Stimulated activated CD4-positive, alpha-beta T cell treated with anti-CD3 and anti-CD28 coated beads, Interleukin-2, amount 100 ng/mL, for 48 hours (primary cell): ENCODE measurements around the gene YWHAE.
"Not testable (repeated sequence)": the region's sequence is repeated elsewhere in the genome, so short reads cannot be mapped to it uniquely, and the experiment has no call there.

Experiments
- DNase-seq, 2 donors: peaks; one replicate each; pipeline ENCODE4 v3.0.0-alpha.2; 2020

YWHAE gene

GRCh38 chr17:1373707-1374237, 26.2 kb downstream of the YWHAE start:
- DNase-seq = no peak

GRCh38 chr17:1372618-1373017, 27.4 kb downstream of the YWHAE start:
- no peak for DNase-seq

GRCh38 chr17:1371893-1372590, 28.0 kb downstream of the YWHAE start:
- DNase-seq = no peak

GRCh38 chr17:1368588-1368987, 31.4 kb downstream of the YWHAE start:
- DNase-seq = no peak

GRCh38 chr17:1367351-1367745, 32.7 kb downstream of the YWHAE start:
- DNase-seq = no peak

GRCh38 chr17:1366234-1366633, 33.8 kb downstream of the YWHAE start:
- no peak for DNase-seq

GRCh38 chr17:1365445-1366039, 34.5 kb downstream of the YWHAE start:
- DNase-seq = peak; percentile 33 to 43

- DNase-seq = no peak
Measured at GRCh38 chr17:1362964-1363363, 37.1 kb downstream of the YWHAE start.

GRCh38 chr17:1362065-1362848, 37.8 kb downstream of the YWHAE start:
- no peak for DNase-seq

- no peak for DNase-seq
Measured at GRCh38 chr17:1360975-1361374, 39.0 kb downstream of the YWHAE start.

- not testable (repeated sequence) for DNase-seq
Measured at GRCh38 chr17:1360315-1360714, 39.7 kb downstream of the YWHAE start.

GRCh38 chr17:1354030-1354429, 46.0 kb downstream of the YWHAE start:
- DNase-seq = no peak

GRCh38 chr17:1352530-1352929, 47.5 kb downstream of the YWHAE start:
- not testable (repeated sequence) for DNase-seq

GRCh38 chr17:1351971-1352370, 48.1 kb downstream of the YWHAE start:
- no peak for DNase-seq

GRCh38 chr17:1351275-1351674, 48.7 kb downstream of the YWHAE start:
- no peak for DNase-seq

GRCh38 chr17:1347589-1348323, 52.3 kb downstream of the YWHAE start:
- DNase-seq = no peak

- DNase-seq = no peak
Measured at GRCh38 chr17:1344521-1344920, 55.5 kb downstream of the YWHAE start.

GRCh38 chr17:1343554-1343953, 56.5 kb downstream of the YWHAE start:
- no peak for DNase-seq

- DNase-seq = no peak
Measured at GRCh38 chr17:1340371-1340770, 59.7 kb downstream of the YWHAE start.

- DNase-seq = no peak
Measured at GRCh38 chr17:1331708-1332107, 68.3 kb downstream of the YWHAE start.

GRCh38 chr17:1329745-1330343, 70.2 kb downstream of the YWHAE start:
- DNase-seq = no peak

- DNase-seq = no peak
Measured at GRCh38 chr17:1328437-1328836, 71.6 kb downstream of the YWHAE start.

- no peak for DNase-seq
Measured at GRCh38 chr17:1325766-1326165, 74.3 kb downstream of the YWHAE start.
